Nephron progenitor cell (in vitro differentiated cells): ENCODE data around the gene RAPGEF4.

ENCODE experiments used
- DNase-seq: peaks from one replicate; pipeline ENCODE4 v3.0.0; 2021
- H3K27ac Mint-ChIP-seq: 2 replicates; pipeline ENCODE4 v1.8.0; 2021; ENCODE audit warnings: mild to moderate bottlenecking, moderate library complexity, mixed read lengths
- H3K27me3 Mint-ChIP-seq: 2 replicates; pipeline ENCODE4 v1.8.0; 2021; ENCODE audit warnings: mild to moderate bottlenecking, low read depth, mixed read lengths; ENCODE audit not compliant: poor library complexity
- H3K36me3 Mint-ChIP-seq: 2 replicates; pipeline ENCODE4 v1.8.0; 2021; ENCODE audit warnings: low read depth, mixed read lengths
- H3K4me1 Mint-ChIP-seq: 2 replicates; pipeline ENCODE4 v1.8.0; 2021; ENCODE audit warnings: mixed read lengths
- H3K4me3 Mint-ChIP-seq: 2 replicates; pipeline ENCODE4 v1.8.0; 2021; ENCODE audit warnings: mild to moderate bottlenecking, moderate library complexity, mixed read lengths
- H3K9me3 Mint-ChIP-seq: 2 replicates; pipeline ENCODE4 v1.8.0; 2021; ENCODE audit warnings: mild to moderate bottlenecking, moderate library complexity, mixed read lengths
- TF ChIP-seq, protein P1 (sequence below): fragments of 200-600 bp; sonication (generic); IDR thresholded peaks from 2 replicates; pipeline ENCODE4 v1.5.0; 2021; ENCODE audit warnings: antibody characterized with exemption

The RAPGEF4 gene

DNA sequence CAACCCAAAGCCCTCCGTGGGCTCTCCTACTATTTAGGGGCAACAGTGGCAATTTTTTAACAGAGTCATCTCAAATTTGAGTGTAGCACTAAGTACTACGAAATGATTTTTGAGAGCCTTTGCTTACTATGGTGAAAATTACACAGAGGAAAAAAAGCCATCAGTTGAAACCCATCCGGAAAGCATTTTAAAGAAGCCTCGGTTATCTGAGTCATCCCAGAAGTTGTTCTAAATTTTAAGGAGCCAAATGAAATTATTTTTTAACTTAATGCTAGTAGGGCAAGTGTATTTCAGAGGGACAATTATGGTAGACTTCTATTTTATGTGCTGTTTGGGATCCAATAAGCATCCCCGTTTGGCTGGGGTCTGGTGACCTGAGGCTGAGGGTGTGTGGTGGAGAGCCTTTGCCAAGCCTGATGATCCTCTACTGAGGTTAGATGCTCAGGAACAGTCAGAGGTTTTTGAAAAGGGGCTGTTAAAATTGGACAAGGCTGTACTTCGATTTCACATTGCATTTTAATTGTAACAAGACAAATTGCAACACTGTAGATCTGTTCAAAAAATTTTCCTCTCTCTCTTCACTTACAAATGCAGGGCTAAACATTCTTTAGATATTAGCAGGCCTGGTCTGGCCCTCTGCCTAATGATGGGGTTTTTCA lies 47.0 kb downstream of the RAPGEF4 start:
- TF ChIP-seq, protein P1, sequence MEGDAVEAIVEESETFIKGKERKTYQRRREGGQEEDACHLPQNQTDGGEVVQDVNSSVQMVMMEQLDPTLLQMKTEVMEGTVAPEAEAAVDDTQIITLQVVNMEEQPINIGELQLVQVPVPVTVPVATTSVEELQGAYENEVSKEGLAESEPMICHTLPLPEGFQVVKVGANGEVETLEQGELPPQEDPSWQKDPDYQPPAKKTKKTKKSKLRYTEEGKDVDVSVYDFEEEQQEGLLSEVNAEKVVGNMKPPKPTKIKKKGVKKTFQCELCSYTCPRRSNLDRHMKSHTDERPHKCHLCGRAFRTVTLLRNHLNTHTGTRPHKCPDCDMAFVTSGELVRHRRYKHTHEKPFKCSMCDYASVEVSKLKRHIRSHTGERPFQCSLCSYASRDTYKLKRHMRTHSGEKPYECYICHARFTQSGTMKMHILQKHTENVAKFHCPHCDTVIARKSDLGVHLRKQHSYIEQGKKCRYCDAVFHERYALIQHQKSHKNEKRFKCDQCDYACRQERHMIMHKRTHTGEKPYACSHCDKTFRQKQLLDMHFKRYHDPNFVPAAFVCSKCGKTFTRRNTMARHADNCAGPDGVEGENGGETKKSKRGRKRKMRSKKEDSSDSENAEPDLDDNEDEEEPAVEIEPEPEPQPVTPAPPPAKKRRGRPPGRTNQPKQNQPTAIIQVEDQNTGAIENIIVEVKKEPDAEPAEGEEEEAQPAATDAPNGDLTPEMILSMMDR, result no peak
- Mint-ChIP-seq H3K4me1 (peaks cover 31% of the 10 kb centered on the region), H3K36me3 (peaks cover 11% of the 10 kb centered on the region), H3K27me3 (peaks cover 3% of the 10 kb centered on the region), H3K4me3 (no peak overlapping the region), H3K9me3 (peaks cover 12% of the 10 kb centered on the region), H3K27ac (peak overlapping the region; percentile 78)
- no peak for DNase-seq

DNA sequence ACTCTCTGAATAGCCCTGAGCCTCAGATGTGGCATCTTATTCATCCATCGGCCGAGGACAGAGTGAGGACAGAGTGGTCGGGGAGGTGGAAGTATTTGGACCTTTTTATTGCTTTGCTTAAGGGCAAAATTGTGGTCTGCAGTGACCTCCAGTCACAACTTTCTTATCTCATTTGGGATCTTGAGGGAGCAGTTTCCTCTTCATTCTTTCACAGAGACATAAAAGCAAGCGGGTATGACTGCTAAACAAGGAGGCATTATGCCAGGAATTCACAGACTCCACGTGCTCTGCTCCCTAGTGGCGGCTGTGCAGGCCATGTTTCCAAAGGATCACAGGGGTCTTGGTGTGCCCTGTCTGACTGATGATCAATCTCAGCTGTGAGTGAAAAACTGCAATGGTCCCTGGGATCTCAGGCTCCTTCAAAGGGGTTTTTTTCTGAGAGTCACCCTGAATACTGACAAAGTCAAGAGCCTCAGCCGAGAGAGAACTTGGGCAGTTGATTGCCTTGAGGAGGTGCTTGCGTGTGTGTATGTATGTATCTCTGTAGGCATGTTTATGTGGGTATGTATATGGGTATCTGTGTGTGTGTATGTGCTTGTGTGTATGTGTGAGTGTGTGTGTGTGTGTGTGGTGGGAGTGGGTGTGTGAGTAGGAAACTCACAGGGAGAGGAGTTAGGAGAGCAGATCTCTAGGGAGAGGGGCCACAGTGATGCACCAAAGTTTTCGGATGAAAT lies 47.7 kb downstream of the RAPGEF4 start:
- peaks cover 31% of the 10 kb centered on the region for H3K4me1 Mint-ChIP-seq
- H3K4me3 Mint-ChIP-seq, result peak overlapping the region; percentile 23
- peaks cover 13% of the 10 kb centered on the region for H3K9me3 Mint-ChIP-seq
- TF ChIP-seq, protein P1, result no peak
- peak overlapping the region; percentile 78 for H3K27ac Mint-ChIP-seq
- H3K36me3 Mint-ChIP-seq, result peaks cover 11% of the 10 kb centered on the region
- peak; percentile 50 for DNase-seq
- H3K27me3 Mint-ChIP-seq, result peaks cover 3% of the 10 kb centered on the region

DNA sequence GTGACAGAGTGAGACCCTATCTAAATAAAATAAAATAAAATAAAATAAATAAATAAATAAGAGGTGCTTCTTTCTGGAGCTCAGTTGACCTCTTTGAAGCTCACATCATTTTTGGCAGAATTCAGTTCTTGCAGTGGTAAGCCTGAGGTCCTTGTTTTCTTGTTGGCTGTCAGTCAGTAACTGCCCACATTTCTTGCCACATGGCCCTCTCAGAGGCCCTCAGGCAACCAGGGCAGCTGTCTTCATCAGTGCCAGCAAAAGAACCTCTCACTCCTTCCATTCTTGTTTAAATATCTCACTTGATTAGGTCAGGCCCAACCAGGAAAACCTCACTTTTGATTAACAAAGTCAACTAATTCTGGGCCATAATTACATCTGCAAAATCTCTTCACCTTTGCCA lies 53.2 kb downstream of the RAPGEF4 start:
- H3K27ac Mint-ChIP-seq, result no peak overlapping the region
- H3K36me3 Mint-ChIP-seq, result no peaks in the 10 kb centered on the region
- H3K27me3 Mint-ChIP-seq, result no peaks in the 10 kb centered on the region

DNA sequence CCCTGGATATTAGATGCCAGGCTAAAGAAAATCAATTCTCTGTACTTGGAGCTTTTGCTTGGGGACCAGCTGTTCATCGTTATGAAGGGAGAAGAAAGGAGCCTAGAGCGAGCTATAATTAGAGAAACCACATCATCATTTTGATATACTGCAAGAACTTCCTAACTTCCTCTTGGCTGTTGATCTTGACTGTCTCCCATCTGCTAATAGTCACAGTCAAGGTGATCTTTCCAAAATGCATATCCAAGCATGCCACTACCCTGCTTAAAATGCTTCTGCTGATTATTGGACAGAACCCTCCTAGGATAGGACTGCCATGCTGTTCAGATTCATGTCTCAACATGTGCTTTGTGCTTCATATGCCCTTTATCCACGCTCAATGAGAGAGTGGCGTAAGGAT lies 54.8 kb downstream of the RAPGEF4 start:
- peaks cover 3% of the 10 kb centered on the region for H3K9me3 Mint-ChIP-seq
- no peak for DNase-seq
- no peak overlapping the region for H3K4me3 Mint-ChIP-seq
- H3K36me3 Mint-ChIP-seq, result no peaks in the 10 kb centered on the region
- H3K4me1 Mint-ChIP-seq, result peaks cover 17% of the 10 kb centered on the region
- no peaks in the 10 kb centered on the region for H3K27me3 Mint-ChIP-seq
- H3K27ac Mint-ChIP-seq, result no peak overlapping the region
- TF ChIP-seq, protein P1, result no peak

More for the DNA sequence above, 53.2 kb downstream of the RAPGEF4 start:
- DNase-seq, result no peak
- H3K4me3 Mint-ChIP-seq, result no peak overlapping the region
- H3K9me3 Mint-ChIP-seq, result peaks cover 3% of the 10 kb centered on the region
- peaks cover 21% of the 10 kb centered on the region for H3K4me1 Mint-ChIP-seq
- TF ChIP-seq, protein P1, result no peak

DNA sequence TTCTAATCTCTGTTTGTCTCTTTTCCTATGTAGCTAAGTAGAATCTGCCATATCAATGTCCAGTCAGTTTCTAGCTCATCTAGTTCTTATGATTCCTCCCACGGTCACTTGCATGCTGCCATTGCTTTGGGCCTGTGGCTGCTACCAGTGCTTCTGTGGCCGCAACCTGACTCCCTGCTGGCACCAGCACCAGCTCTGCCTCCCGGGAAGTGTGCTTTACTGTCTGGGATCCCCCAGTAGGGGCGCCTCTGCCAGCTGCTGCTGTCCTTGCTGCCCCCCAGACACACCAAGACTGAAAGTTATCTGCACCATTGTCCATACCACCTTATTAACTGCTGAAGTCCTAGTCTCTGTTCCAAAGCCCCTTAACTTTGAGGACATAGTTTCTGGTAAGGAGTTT lies 56.3 kb downstream of the RAPGEF4 start:
- no peak overlapping the region for H3K27ac Mint-ChIP-seq
- TF ChIP-seq, protein P1, result no peak
- peaks cover 3% of the 10 kb centered on the region for H3K9me3 Mint-ChIP-seq
- peaks cover 7% of the 10 kb centered on the region for H3K4me1 Mint-ChIP-seq
- no peak for DNase-seq
- H3K4me3 Mint-ChIP-seq, result no peak overlapping the region
- H3K36me3 Mint-ChIP-seq, result no peaks in the 10 kb centered on the region
- peaks cover 3% of the 10 kb centered on the region for H3K27me3 Mint-ChIP-seq
